Left ventricle myocardium inferior (tissue), 1 donor: ENCODE measurements around the gene OR14A16. TPM values are rescaled to one million over a fixed set of nuclear protein-coding genes. Genes with fewer than 3 reads are reported as not detected.

Experiments
- DNase-seq: peaks from one replicate; pipeline ENCODE4 v3.0.0-alpha.2; 2020
- H3K27ac ChIP-seq: fragments of 200-600 bp; replicated peaks from 2 replicates; pipeline ENCODE4 v1.8.0; 2021
- H3K27me3 ChIP-seq: fragments of 200-600 bp; 2 replicates; pipeline ENCODE4 v1.8.0; 2021; ENCODE audit warnings: low read depth
- H3K36me3 ChIP-seq: fragments of 200-600 bp; 2 replicates; pipeline ENCODE4 v1.8.0; 2021
- H3K4me1 ChIP-seq: fragments of 200-600 bp; 2 replicates; pipeline ENCODE4 v1.8.0; 2021
- H3K4me3 ChIP-seq: fragments of 200-600 bp; 2 replicates; pipeline ENCODE4 v1.8.0; 2021; ENCODE audit warnings: mild to moderate bottlenecking, moderate library complexity
- H3K9me3 ChIP-seq: fragments of 200-600 bp; replicated peaks from 2 replicates; pipeline ENCODE4 v1.8.0; 2021
- intact Hi-C: fragments of 100-400 bp; cut with micrococcal nuclease; formaldehyde crosslinking; loops from one replicate; pipeline ENCODE4 v1.11.0; 2022
- total RNA-seq: library from RNA; stranded (reverse); fragmentation: NEBNext Ultra II Directional; extraction: Animal tissue kit (Norgen Biotek cat#: 25700); gene quantifications from one replicate; pipeline ENCODE4 v1.2.1, GENCODE V29; 2021
- TF ChIP-seq, protein P1 (sequence below): fragments of 200-600 bp; IDR thresholded peaks from 2 replicates; pipeline ENCODE4 v1.8.0; 2021; ENCODE audit warnings: antibody characterized with exemption, mild to moderate bottlenecking, borderline replicate concordance
- donor health status: DM: no; HTN: yes; CAD: no; lungs with severe emphysema.

The OR14A16 gene
- total RNA-seq, 1 donor from 2014 or later: not detected

DNA sequence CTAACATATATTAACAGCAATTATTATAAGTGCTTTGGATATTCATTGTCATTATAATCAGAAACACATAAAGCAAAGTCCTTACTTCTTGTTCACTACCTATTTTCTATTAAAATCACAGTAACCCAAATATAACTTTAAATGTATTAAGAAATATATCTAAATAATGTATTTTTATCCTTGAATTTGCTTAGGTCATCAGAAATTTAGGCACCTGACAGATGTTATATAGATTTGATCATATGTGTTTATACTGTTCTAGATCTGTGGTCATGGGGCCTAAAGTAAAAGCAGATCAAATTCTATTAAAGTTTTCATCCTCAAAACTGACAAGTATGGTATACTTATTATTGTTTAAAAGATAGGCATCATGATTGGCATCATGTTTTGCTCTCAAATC, 54.3 kb downstream of the OR14A16 start:
- no peaks in the 10 kb centered on the region for H3K4me1 ChIP-seq
- no peak overlapping the region for H3K4me3 ChIP-seq
- no peak overlapping the region for H3K27ac ChIP-seq
- H3K36me3 ChIP-seq: no peaks in the 10 kb centered on the region
- intact Hi-C loops: no loop called here
- no peak for DNase-seq
- H3K9me3 ChIP-seq: peaks cover 12% of the 10 kb centered on the region
- TF ChIP-seq, protein P1, sequence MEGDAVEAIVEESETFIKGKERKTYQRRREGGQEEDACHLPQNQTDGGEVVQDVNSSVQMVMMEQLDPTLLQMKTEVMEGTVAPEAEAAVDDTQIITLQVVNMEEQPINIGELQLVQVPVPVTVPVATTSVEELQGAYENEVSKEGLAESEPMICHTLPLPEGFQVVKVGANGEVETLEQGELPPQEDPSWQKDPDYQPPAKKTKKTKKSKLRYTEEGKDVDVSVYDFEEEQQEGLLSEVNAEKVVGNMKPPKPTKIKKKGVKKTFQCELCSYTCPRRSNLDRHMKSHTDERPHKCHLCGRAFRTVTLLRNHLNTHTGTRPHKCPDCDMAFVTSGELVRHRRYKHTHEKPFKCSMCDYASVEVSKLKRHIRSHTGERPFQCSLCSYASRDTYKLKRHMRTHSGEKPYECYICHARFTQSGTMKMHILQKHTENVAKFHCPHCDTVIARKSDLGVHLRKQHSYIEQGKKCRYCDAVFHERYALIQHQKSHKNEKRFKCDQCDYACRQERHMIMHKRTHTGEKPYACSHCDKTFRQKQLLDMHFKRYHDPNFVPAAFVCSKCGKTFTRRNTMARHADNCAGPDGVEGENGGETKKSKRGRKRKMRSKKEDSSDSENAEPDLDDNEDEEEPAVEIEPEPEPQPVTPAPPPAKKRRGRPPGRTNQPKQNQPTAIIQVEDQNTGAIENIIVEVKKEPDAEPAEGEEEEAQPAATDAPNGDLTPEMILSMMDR: no peak
- H3K27me3 ChIP-seq: no peaks in the 10 kb centered on the region

Other genes starting within 250 kb of the OR14A16 start
- not detected for gene OR2G2, start 235.8 kb downstream of the OR14A16 start, total RNA-seq
- gene OR2G3, start 218.5 kb downstream of the OR14A16 start, total RNA-seq: not detected
- gene OR13G1, start 144.4 kb downstream of the OR14A16 start, total RNA-seq: not detected
- not detected for gene OR6F1, start 107.5 kb downstream of the OR14A16 start, total RNA-seq
- gene OR14K1, start 85.5 kb downstream of the OR14A16 start, total RNA-seq: not detected
- not detected for gene OR14A2, start 76.0 kb downstream of the OR14A16 start, total RNA-seq
- not detected for gene OR1C1, start 63.6 kb downstream of the OR14A16 start, total RNA-seq
- not detected for gene OR11L1, start 17.8 kb upstream of the OR14A16 start, total RNA-seq
- 0.16 TPM for gene TRIM58, start 33.1 kb upstream of the OR14A16 start, total RNA-seq
- not detected for gene OR2W3, start 71.5 kb upstream of the OR14A16 start, total RNA-seq
- gene OR2T8, start 96.1 kb upstream of the OR14A16 start, total RNA-seq: not detected
- gene OR2AJ1, start 100.8 kb upstream of the OR14A16 start, total RNA-seq: not detected
- gene OR2L8, start 124.7 kb upstream of the OR14A16 start, total RNA-seq: not detected
- gene OR2AK2, start 141.1 kb upstream of the OR14A16 start, total RNA-seq: not detected
- gene OR2L5, start 189.5 kb upstream of the OR14A16 start, total RNA-seq: not detected
- gene OR2L2, start 206.0 kb upstream of the OR14A16 start, total RNA-seq: not detected
- gene OR2L3, start 222.7 kb upstream of the OR14A16 start, total RNA-seq: not detected